Activated T-cell treated with anti-CD3 and anti-CD28 coated beads, Interleukin-2, amount 50 U/mL, for 24 hours (primary cell): Measurements from ENCODE around the gene MCOLN3.

ENCODE experiments used
- DNase-seq: peaks from one replicate; pipeline ENCODE4 v3.0.0-alpha.2; 2020
- H3K27ac Mint-ChIP-seq: 2 replicates; pipeline ENCODE4 v1.8.0; 2020; ENCODE audit warnings: mild to moderate bottlenecking, mixed read lengths
- H3K27me3 Mint-ChIP-seq: 2 replicates; pipeline ENCODE4 v1.8.0; 2020; ENCODE audit warnings: mixed read lengths
- H3K36me3 Mint-ChIP-seq: 2 replicates; pipeline ENCODE4 v1.8.0; 2020; ENCODE audit warnings: low read depth, mixed read lengths
- H3K4me1 Mint-ChIP-seq: 2 replicates; pipeline ENCODE4 v1.8.0; 2020; ENCODE audit warnings: low read depth, mixed read lengths
- H3K4me3 Mint-ChIP-seq: 2 replicates; pipeline ENCODE4 v1.8.0; 2020; ENCODE audit warnings: mild to moderate bottlenecking, moderate library complexity, mixed read lengths
- H3K9me3 Mint-ChIP-seq: 2 replicates; pipeline ENCODE4 v1.8.0; 2020; ENCODE audit warnings: mixed read lengths

Gene MCOLN3

DNA sequence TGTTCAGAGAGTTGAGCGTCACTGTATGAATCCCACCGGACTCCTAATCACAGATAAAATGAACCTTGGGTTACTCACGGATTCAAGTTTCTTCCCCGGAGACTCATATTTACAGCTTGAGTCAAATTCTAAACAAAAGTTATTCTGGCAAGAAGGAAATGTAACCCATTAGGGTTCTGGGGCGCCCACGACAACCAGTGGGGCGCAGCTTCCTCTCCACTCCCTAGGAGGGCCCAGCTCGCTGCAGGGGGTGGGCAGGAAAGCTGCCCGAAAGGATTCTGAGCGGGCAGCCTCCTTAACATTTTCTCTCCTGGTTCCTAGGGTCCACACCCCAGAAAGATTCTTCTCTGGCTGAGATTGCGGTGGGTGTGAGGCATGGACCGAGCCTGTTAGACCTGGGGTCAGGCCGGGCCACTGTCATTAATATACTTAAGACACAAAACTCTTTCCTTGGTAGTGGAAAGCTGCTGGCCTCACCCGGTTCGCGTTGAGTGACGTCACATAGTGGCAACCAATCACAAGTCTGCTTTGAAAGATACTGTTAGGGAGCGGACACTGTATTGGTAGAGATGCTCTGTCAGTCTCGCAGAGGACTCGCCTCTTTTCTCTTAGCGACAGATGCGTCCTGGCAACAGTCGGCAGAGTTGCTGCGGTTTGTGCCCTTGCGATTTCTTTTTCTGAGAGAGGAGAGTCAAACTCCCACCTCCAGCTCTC, 13.6 kb upstream of the MCOLN3 start:
- H3K9me3 Mint-ChIP-seq = no peaks in the 10 kb centered on the region
- H3K4me1 Mint-ChIP-seq = peaks cover 13% of the 10 kb centered on the region
- peak overlapping the region; percentile 75 for H3K4me3 Mint-ChIP-seq
- no peaks in the 10 kb centered on the region for H3K36me3 Mint-ChIP-seq
- H3K27ac Mint-ChIP-seq = peak overlapping the region; percentile 85
- H3K27me3 Mint-ChIP-seq = peaks cover 26% of the 10 kb centered on the region
- peak; percentile 77 for DNase-seq

DNA sequence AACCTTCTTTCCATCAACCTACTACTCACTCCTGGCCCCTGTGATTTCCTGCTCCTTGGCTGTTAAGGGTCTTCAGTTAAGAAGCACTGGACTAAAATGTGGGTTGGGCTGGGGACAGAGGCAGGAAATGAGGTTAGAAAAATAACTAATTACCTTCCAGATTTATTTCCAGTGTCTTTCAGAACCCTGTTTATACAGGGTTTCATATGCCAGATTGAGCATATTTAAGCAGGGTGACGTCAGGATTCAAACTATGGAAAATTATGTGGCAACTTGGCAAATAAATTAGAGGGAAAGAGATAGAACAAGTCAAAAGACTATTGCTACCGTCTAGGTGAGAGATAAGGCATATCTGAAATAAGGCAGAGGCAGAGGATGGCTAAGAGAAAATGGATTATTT, 11.7 kb upstream of the MCOLN3 start:
- DNase-seq = no peak
- H3K4me1 Mint-ChIP-seq = peaks cover 13% of the 10 kb centered on the region
- H3K27ac Mint-ChIP-seq = no peak overlapping the region
- no peaks in the 10 kb centered on the region for H3K36me3 Mint-ChIP-seq
- H3K9me3 Mint-ChIP-seq = no peaks in the 10 kb centered on the region
- peaks cover 26% of the 10 kb centered on the region for H3K27me3 Mint-ChIP-seq
- no peak overlapping the region for H3K4me3 Mint-ChIP-seq

DNA sequence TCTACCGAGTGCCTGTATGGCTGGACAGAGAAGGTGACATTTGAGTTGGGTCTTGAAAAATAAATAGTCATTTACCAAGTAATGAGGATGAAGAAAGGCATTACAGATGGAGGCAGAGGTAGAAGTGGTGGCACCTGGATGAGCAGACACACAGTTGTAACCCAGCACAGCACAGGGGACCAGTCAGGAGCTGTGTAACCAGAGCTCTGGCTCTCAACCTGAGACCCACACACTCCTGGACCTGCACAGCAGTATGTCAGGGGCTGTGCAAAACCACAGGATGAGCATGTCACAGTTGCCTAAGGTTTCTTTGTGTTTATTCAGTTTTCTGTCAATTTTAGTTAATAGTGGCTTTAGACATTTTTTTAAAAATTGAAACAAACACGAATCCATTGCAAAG, 11.3 kb upstream of the MCOLN3 start:
- Mint-ChIP-seq H3K27ac (no peak overlapping the region), H3K4me1 (peaks cover 13% of the 10 kb centered on the region), H3K36me3 (no peaks in the 10 kb centered on the region)

DNA sequence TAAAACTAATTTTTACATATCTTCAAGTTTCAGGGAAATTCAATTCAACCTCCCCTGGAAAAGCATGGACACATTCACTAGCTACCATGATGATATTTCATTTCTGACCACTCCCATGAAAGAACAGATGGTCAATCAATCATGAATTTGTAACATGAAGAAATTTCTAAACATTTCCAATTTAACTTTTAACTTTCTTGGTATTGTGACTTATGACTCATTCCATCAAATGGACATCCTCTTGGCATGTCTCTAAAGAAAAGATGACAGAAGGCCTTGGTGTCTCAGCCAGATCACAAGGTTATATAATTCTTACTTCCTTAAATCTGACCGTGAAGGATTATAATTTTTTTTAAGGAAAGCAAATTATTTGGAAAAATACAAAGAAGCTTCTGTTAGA, 10.5 kb upstream of the MCOLN3 start:
- no peaks in the 10 kb centered on the region for H3K9me3 Mint-ChIP-seq
- no peak for DNase-seq
- H3K27me3 Mint-ChIP-seq = peaks cover 26% of the 10 kb centered on the region
- H3K4me3 Mint-ChIP-seq = no peak overlapping the region
- H3K4me1 Mint-ChIP-seq = peaks cover 13% of the 10 kb centered on the region
- H3K27ac Mint-ChIP-seq = no peak overlapping the region
- no peaks in the 10 kb centered on the region for H3K36me3 Mint-ChIP-seq

More for the DNA sequence above, 11.3 kb upstream of the MCOLN3 start:
- DNase-seq = no peak
- no peaks in the 10 kb centered on the region for H3K9me3 Mint-ChIP-seq
- H3K27me3 Mint-ChIP-seq = peaks cover 26% of the 10 kb centered on the region
- H3K4me3 Mint-ChIP-seq = no peak overlapping the region

DNA sequence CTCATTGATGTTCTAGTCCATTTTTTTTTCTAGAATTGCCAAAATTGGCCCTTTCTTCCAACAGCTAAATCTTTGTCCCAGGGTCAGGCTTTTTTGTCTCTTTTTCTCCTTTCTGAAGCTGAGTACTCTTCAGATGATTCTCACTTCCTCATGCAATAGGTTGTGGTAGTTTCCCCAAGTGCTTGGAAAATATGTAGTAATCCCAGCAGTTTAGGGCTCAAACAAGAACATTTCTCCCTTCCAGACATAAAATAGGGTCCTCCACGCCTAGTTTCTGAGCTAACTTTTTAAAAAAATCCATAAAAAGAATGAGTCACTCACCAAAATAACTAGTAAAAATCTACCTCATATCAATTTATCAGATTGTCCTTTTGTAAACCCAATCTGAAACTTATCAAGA, 10.0 kb upstream of the MCOLN3 start:
- Mint-ChIP-seq H3K27ac (no peak overlapping the region), H3K4me3 (no peak overlapping the region), H3K36me3 (no peaks in the 10 kb centered on the region), H3K9me3 (no peaks in the 10 kb centered on the region), H3K27me3 (peaks cover 26% of the 10 kb centered on the region), H3K4me1 (peaks cover 13% of the 10 kb centered on the region)
- DNase-seq = no peak

DNA sequence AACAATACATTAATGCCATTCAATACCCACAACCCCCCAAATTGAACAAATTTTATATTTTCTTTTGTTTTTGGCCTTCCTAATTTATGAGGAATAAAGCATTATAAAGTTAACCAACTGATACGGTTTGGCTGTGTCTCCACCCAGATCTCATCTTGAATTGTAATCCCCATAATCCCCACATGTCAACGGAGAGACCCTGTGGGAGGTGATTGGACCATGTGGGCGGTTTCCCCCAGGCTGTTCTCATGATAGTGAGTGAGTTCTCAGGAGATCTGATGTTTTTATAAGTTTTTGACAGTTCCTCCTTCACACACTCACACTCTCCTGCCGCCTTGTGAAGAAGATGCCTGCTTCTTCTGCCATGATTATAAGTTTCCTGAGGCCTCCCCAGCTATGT, 6.4 kb upstream of the MCOLN3 start:
- H3K4me1 Mint-ChIP-seq = peaks cover 13% of the 10 kb centered on the region
- no peak overlapping the region for H3K27ac Mint-ChIP-seq
- no peaks in the 10 kb centered on the region for H3K9me3 Mint-ChIP-seq
- no peak for DNase-seq
- H3K36me3 Mint-ChIP-seq = no peaks in the 10 kb centered on the region
- H3K4me3 Mint-ChIP-seq = no peak overlapping the region
- H3K27me3 Mint-ChIP-seq = peaks cover 22% of the 10 kb centered on the region

DNA sequence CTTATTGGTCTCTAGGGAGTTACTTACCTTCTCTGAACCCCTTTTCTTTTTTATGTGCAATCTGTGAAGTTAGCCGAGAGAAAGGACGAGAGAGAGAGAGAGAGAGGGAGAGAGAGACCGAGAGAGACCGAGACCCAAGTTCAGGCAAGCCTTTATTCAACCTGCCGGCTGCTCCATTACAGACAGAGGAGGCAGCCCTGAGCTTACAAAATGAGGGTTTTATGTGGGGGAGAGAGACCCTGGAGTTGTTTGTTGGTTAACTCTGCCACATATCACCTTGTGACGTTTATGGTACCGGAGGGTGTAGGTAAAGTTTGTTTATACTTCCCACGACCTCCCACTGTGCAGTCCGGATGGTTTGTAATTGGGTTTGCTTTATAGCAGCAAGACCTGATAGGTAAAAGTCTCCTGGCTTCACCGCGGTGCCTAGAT, 1.5 kb upstream of the MCOLN3 start:
- Mint-ChIP-seq H3K27ac (no peak overlapping the region), H3K9me3 (no peaks in the 10 kb centered on the region), H3K36me3 (no peaks in the 10 kb centered on the region), H3K27me3 (peaks cover 52% of the 10 kb centered on the region), H3K4me1 (peaks cover 30% of the 10 kb centered on the region), H3K4me3 (peak overlapping the region; percentile 44)
- DNase-seq = no peak

DNA sequence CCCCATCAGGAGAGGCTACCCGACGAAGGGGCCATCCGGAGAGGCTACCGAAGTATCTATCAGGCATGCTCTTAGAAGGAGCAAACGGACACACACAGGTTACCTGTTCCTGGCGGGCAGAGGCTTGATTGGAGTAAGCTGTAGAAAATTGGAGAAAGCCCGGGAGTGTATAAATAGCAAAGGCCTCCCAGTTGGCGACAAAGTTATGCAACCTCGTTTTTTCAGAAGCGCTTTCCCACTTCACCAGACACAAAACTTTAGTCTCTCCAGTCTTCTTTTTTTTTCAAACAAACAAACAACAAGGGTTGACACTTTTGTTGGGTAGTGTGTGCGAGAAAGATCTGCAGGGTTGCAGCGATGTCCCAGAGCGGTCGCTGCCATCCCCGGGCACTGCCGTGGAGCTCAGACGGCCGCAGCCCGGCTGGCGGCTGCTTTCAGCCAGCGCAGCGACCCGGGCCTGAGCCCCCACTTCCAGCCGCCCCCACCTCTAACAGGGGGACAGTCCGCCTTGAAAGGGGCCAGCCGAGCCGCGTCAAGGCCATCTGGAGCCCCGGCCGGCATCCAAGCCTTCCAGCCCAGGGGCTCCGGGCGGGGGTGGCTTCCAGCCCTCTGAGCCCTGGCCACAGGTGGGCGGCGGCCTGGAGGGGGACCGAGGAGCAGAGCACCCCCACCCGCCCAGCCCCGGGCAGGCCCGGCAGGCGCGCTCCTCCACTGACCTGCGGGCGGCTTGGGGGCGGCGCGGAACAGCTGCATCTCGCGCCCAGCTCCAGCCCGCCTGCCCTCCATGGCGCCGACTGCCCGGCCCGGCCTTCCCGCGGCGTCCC, 616 bp downstream of the MCOLN3 start:
- Mint-ChIP-seq H3K27ac (no peak overlapping the region), H3K4me1 (peaks cover 30% of the 10 kb centered on the region), H3K36me3 (no peaks in the 10 kb centered on the region), H3K4me3 (peak overlapping the region; percentile 50), H3K27me3 (peaks cover 64% of the 10 kb centered on the region), H3K9me3 (no peaks in the 10 kb centered on the region)
- peak; percentile 53 for DNase-seq

DNA sequence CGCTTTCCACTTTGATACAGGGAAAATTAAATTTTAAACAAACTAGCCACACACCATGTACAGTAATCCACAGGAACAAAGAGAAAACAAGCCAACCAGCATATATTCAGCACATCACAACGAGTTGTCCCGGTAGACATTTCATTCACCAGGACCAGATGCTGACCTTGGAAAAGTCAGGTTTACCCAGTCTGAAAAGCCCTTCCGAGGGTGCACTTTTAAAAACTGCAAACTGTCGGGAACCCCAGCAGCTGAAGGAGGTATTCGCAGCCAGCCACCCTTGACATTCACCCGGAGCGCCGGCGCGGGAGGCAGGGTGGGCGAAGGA, 1.2 kb downstream of the MCOLN3 start:
- H3K27ac Mint-ChIP-seq = no peak overlapping the region
- peaks cover 30% of the 10 kb centered on the region for H3K4me1 Mint-ChIP-seq
- peaks cover 70% of the 10 kb centered on the region for H3K27me3 Mint-ChIP-seq
- no peak for DNase-seq
- peak overlapping the region; percentile 50 for H3K4me3 Mint-ChIP-seq
- no peaks in the 10 kb centered on the region for H3K36me3 Mint-ChIP-seq
- H3K9me3 Mint-ChIP-seq = no peaks in the 10 kb centered on the region

DNA sequence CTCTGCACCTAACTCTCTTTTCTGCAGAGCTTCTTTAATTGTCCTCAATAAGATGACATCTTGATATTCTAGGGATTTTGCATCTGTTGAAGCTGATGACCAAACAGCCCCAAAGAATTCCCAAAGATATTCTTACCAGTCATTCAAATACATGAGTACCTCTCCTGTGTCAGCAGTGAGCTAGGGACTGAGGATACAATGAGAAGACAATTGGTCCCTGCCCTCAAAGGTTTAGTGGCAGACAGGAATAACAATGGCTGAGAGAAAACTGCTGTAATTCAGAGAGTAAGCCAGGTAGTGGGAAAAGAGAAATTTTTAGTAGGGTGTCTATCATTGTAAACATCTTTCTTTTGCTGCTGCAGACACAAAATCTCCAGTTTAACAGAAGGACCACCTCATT, 5.9 kb downstream of the MCOLN3 start:
- DNase-seq = no peak
- Mint-ChIP-seq H3K36me3 (no peaks in the 10 kb centered on the region), H3K27me3 (peaks cover 50% of the 10 kb centered on the region)

DNA sequence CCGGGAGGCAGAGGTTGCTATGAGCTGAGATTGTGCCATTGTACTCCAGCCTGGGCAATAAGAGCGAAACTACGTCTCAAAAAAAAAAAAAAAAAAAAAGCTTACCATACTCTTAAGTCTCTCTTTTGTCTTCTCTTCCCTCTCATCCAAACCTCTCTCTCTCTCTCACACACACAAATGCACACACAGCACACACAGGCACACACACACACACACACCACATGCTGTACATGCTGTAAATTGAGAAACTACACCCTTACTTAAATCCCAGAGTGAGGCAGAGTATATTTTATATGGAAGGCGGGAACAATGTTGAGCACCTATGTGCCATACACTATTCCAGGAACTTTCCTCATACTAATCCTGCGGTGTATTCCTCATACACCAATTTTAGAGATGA, 6.5 kb downstream of the MCOLN3 start:
- Mint-ChIP-seq H3K4me1 (no peaks in the 10 kb centered on the region), H3K4me3 (no peak overlapping the region), H3K27ac (no peak overlapping the region), H3K36me3 (no peaks in the 10 kb centered on the region), H3K9me3 (no peaks in the 10 kb centered on the region), H3K27me3 (peaks cover 44% of the 10 kb centered on the region)
- DNase-seq = no peak

More for the DNA sequence above, 5.9 kb downstream of the MCOLN3 start:
- no peaks in the 10 kb centered on the region for H3K9me3 Mint-ChIP-seq
- no peak overlapping the region for H3K27ac Mint-ChIP-seq
- H3K4me3 Mint-ChIP-seq = no peak overlapping the region
- H3K4me1 Mint-ChIP-seq = peaks cover 5% of the 10 kb centered on the region

DNA sequence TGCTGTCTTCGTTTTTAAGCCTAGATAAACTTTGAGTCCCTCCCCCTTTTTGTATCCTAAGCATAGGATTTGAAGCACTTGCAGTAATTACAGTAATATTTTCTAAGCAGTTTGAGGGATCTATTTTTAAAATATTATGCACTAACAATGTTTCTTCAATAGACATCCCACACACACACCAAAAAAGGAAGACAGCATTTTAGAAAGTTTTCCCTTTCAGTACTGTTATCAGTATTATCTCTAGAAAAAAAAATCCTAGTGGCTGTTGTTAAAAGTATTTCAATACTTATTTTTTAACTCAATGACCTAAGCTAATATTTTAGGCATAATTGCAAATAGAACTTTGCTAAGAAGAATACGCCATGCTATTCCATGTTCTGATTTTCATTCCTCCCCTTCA, 15.1 kb downstream of the MCOLN3 start:
- DNase-seq = no peak
- Mint-ChIP-seq H3K27me3 (peaks cover 3% of the 10 kb centered on the region), H3K36me3 (no peaks in the 10 kb centered on the region), H3K9me3 (no peaks in the 10 kb centered on the region), H3K4me1 (no peaks in the 10 kb centered on the region), H3K4me3 (no peak overlapping the region), H3K27ac (no peak overlapping the region)

DNA sequence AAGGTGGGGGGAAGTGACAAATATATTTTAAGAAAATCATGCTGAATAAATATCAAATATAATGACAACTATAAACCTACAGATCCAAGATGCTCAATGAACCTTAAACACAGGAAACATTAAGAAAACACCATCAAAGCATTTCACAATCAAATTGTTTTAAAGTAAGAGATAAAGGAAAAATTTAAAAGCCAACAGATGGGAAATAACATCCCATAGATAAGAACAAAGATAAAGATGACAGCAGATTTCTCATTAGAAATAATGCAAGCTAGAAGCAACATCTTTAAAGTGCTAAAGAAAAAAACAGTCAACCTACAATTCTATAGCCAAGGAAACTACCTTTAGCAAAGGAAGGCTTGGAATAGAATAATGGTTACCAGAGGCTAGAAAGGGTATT, 17.8 kb downstream of the MCOLN3 start:
- no peak overlapping the region for H3K27ac Mint-ChIP-seq
- no peak for DNase-seq
- H3K4me1 Mint-ChIP-seq = peaks cover 13% of the 10 kb centered on the region
- H3K9me3 Mint-ChIP-seq = no peaks in the 10 kb centered on the region
- no peaks in the 10 kb centered on the region for H3K27me3 Mint-ChIP-seq
- H3K4me3 Mint-ChIP-seq = no peak overlapping the region
- H3K36me3 Mint-ChIP-seq = no peaks in the 10 kb centered on the region

DNA sequence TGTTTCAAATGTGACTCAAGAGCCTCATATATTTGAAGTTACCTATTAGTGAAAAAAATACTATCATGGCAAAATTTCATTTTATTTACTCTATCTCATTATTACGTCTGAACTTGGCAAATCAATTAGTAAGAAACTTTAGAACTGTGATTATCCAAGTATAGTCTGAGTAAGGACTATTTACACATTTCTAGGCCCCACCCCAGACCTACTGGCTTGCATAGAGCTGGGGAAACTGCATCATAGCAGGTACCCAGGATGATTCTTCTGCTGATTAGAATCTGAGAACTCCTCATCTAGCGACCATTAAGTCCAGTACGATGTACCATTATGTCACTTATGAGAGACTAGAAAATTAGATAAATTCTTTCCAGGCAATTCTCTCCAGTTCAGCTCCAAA, 20.1 kb downstream of the MCOLN3 start:
- no peak for DNase-seq
- Mint-ChIP-seq H3K27me3 (no peaks in the 10 kb centered on the region), H3K36me3 (no peaks in the 10 kb centered on the region), H3K4me1 (peaks cover 13% of the 10 kb centered on the region), H3K9me3 (no peaks in the 10 kb centered on the region), H3K27ac (no peak overlapping the region), H3K4me3 (no peak overlapping the region)

DNA sequence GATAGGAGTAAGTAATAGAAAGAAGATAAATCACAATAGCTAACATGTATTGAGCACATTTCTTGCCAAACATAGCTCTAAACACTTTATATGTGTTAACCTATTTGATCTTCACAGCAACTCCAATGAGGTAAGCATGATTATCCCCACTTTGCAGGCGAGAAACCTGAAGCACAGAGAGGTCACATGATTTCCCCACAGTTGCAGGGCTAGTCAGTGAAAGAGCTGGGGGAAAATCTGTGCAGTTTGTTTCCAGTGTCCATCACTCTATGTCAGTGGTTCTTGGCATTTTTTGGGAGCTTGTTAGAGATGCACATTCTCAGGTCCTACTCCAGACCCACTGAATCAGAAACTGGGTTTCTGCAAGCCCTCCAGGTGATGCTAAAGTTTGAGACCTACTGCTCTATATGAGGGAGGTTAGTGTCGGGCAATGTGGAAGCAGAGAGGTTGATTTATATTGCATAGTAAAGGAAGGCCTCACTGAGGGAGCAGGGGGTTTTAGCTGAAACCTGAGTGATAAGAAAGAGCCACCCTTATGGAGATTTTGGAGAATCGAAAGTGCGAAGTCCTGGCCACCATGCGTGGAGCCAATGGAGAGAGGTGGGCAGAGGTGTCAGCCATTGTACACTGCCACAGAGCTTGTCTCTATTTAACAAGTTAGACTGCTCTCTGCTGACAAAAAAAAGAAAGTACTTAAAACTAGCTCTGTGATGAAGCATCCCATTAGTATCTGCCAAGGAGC, 20.9 kb downstream of the MCOLN3 start:
- Mint-ChIP-seq H3K9me3 (no peaks in the 10 kb centered on the region), H3K4me3 (no peak overlapping the region), H3K27me3 (no peaks in the 10 kb centered on the region), H3K4me1 (peaks cover 13% of the 10 kb centered on the region), H3K36me3 (no peaks in the 10 kb centered on the region), H3K27ac (peak overlapping the region; percentile 27)
- DNase-seq = peak; percentile 42
